SK-N-DZ (cell line): ENCODE measurements around the gene BAG1.

Experiments
- DNase-seq: peaks from one replicate; pipeline ENCODE4 v3.0.0-alpha.2; 2015; ENCODE audit warnings: low spot score

BAG1 gene

DNA sequence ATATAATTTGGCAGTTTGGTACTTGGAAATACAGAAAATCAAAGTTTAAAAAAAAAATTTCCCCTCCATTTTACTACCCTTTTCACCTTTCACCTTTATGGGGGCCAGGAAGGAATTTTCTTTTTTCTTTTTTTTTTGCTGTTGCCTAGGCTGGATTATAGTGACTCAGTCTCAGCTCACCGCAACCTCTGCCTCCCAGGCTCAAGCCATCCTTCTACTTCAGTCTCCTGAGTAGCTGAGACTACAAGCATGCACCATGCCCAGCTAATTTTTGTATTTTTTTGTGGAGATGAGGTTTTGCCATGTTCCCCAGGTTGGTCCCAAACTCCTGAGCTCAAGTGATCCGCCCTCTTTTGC is 9.4 kb upstream of the BAG1 start:
- no peak for DNase-seq

DNA sequence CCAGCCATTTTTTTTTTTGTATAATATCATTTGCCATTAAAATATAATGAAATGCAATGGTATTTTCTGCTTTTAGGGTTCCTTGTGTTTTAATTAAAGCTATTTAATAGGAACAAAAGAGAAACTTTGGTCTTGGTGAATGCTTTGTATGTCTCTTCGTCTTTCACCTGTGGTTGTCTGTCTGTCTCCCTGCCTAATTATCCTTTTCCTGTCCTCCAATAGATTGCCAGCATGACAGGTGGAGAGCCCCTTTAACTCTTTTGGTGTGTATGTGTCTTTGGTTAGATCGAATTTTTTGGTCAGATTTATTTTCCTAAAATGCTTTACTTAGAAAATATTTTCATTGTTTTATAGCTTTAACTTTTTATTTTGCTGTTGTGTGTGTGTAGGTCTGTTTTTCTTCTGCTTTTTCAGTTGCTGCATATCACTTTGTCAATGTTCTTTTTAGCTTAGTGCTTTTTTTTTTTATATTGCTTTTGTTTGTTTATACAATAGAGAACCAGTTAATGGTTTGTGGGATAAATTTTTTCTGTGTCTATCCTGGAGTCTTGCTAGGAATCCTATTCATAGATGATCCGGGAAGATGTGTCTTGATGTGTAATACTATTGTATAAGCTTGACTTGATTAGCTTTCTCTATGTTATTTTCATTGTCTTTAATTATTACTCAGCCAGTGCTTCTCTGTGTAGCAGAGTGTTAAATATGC is 8.9 kb upstream of the BAG1 start:
- DNase-seq: no peak

DNA sequence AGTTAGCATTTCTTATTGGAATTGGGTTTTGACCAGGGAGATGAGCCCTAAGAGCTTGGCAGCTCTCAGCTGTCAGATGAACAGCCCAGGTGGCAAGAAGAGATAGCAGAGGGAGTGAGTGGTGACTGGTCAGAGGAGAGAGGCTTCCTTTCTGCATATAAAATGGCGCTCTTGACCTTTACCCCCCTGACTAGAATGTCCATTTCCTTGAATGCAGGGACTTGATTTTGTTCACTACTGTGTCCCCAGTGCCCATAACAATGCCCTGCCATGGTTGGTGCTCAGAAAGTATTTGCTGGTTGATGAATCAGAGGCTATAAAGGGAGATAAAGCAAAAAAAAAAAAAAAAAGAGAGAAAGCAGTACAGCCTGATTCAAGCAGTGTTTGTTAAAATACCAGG is 7.6 kb upstream of the BAG1 start:
- DNase-seq: no peak

GRCh38 chr9:33270146-33270545 is 5.6 kb upstream of the BAG1 start:
- no peak for DNase-seq

- DNase-seq: no peak
Measured at GRCh38 chr9:33267151-33267767, 2.8 kb upstream of the BAG1 start.

- DNase-seq: peak; percentile 31
Measured at GRCh38 chr9:33265211-33265865, 830 bp upstream of the BAG1 start.

DNA sequence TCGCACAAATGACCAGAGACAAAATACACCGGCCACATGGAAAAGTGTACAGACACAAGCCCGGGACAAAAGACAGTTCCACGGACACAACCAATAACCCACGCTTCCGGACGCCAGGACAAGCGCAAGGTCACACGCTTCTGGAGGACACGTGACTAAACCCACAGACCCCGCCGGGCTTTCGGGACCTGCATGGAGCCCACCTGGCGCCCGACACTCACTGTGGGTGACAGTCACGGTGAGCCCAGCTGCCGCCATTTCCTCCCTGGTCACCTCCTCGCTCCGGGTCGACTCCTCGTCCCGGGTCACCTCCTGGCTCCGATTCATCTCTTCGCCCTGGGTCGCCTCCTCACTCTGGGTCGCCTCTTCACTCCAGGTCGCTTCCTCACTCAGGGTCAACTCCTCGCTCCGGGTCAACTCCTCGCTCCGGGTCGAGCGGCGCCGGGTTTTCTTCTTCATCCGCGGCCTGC is 470 bp downstream of the BAG1 start:
- DNase-seq: peak; percentile 39

DNA sequence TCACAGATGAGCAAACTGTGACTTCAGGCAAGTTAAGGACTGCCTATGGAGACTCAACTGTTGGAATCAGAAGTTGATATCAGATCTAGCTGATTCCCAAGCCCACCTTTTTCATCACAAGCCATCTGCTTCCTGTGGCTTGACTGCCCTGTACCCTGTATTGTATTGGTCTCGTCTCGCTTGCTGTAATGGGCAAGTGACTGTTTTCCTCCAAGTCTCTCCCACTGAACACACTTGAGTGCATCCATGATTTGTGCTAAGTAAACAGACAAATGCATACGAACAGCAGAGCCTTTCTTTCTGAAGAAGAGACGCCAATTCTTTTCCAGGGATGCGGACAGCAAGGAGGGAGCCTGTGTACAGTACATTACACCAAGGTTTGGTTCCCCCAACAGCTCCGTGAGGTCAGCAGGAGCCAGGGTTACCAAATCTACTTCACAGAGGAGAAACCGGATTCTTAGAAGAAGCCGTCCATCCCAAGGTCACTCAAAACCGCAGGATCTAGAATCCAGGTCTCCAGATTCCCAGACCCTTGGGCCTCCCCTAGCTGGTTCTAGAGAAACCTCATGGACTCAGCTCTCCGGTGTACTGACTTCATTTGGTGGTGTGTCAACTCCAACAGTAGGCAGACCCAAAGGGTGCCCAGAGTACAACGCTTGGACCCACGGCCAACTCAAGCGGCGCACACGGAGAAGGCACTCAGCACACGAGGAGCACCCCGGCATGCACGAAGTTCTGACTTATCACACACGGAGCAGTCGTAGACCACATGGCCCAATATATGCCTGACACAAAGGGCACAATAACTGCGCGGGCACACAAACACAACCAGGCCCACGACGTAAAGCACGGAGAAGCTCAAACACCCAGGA is 1.1 kb downstream of the BAG1 start:
- DNase-seq: peak; percentile 34

DNA sequence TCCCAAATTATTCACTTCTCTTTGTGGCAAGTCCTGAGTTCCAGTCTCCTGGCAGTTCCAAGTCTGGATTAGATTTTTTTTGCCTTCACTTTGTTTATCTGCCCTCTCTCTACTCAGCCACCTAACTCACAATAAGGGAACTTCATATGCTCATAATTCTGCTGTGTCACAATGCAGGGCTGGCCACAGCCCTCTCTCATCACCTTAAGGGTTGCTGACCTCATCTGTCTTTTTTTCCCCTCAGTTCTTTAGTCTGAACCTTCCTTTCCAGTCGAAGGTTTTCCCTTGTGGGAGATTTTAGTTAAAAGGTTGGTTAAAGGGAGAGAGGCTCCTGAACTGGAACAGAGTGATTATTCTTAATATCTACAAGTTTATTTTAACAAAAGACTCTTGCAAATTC is 4.1 kb downstream of the BAG1 start:
- no peak for DNase-seq

DNA sequence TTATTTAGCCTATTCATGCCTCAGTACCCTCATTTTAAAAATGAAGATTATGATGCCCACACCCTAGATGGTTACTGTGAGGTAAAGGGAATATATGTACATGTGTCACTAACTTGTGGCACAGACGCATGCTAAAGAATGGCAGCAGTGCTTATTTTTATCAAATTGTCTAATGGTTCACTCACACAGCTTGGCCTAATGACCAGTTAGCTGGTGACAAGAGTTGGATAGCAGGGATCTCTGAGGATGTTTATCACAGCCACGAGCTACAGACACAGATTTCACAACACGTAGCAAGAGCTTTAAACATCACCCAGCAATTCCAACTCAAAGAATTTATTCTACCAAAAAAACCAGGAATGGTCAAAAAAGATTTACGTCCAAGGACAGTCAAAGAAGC is 7.2 kb downstream of the BAG1 start:
- DNase-seq: no peak

GRCh38 chr9:33256236-33256635 is 8.3 kb downstream of the BAG1 start:
- no peak for DNase-seq

DNA sequence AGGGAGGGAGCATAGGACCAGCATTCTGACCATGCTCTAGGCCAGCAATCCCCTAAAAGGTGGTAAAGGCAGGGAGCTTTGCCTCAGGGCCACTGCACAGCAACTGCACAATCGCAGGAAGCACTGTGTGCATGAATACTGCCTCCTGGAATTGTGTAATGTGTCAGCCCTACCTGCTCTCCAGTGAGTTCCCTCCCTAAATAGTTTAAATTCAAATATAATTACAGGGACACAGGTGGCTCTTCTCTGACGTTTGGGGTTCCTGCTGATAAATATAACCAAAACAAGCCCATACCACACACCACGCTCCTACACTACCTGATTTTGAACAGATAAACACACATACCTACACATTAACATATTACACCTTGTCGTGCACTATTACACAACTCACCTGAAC is 9.0 kb downstream of the BAG1 start:
- no peak for DNase-seq

GRCh38 chr9:33255014-33255413 is 9.5 kb downstream of the BAG1 start:
- no peak for DNase-seq

DNA sequence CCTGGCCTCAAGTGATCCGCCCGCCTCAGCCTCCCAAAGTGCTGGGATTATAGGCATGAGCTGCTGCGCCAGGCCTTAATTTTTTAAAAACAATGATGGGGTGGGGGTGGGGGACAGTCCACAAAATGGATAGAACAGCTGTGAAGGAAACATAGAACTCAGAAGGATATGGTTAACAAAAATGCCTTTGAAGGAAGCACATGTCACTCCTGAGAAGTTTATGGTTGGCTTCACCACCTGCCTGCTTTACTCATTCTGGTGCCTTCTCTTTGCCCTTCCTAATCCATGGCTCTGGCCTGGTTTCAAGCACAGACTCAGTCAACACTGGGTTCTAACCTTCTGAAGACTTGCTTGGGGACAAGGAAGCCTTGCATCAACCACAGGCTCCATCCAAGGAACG is 10.3 kb downstream of the BAG1 start:
- no peak for DNase-seq

- DNase-seq: no peak
Measured at GRCh38 chr9:33250458-33250995, 14.0 kb downstream of the BAG1 start.

- DNase-seq: no peak
Measured at GRCh38 chr9:33249983-33250382, 14.5 kb downstream of the BAG1 start.

DNA sequence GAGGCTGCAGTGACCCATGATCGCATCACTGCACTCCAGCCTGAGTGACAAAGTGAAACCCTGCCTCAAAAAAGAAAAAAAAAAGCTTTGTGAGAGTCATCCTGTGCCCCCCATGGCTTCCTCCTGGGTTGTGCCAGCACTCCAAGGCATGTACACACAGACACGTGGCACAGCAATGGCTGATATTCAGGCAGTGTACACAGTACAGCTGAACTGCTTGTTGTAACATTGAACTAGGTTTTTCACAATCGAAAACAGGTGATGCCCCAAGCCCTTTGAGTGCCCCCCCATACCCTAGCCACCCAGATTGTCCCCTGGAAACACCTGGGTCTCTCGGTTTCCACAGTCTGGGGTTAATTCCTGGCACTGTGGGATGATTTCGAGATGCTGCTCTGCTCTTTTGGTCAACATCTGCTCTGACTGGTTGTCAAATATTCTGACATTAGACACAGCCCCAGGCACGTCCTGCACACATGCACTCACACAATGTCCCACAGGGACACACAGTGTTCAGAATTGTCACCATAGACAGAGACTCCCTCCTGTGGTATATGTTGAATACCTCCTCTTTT is 15.3 kb downstream of the BAG1 start:
- no peak for DNase-seq

- DNase-seq: no peak
Measured at GRCh38 chr9:33248606-33249005, 15.9 kb downstream of the BAG1 start.

GRCh38 chr9:33246269-33246860 is 18.1 kb downstream of the BAG1 start:
- DNase-seq: no peak

DNA sequence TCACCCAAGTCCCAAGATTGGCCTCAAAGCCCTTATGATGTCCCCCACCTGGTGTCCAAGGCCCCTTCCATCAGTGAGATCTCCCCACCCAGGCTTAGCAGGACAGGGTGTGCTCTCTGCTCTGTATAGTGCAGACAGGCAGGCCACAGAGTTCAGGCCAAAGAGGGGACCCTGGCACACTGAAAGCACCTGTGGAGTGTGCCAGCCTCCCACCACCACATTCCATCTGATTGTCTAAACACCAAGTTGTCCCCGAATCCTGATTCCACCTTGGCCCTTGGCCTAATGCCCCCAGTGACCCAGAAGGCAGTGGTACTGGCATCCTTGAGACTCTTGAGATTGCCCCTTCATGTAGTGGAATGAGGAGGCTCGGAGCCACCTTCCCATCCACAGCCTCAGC is 19.2 kb downstream of the BAG1 start:
- no peak for DNase-seq

DNA sequence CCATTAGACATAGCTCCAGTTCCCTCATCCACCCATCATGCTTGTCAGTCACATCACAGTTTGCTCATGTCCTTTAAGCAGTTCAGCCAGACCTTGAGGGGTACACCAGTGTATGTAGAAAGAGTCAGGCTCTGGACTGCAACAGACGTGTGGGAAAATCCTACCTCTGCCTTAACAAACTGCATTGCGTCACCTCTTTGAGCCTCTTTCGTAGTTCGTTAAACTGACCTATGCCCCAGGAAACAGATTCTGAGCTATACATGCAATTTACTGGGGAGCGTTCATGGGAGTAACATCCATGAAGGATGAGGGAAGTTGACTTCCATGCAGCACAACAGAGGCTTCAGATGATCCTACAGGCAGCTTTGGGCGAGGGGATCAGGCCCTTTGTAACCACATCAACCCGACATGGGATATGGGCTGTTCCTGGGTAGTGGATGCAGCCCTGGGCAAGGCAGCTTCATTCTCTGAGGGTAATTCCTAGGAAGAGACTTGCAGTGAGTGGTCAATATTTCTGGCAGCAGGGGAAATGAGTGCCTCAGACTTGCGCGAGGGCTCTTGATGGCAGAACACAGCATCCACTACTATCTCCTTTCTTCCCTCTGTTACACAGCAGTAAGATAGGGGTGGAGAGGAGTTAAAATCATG is 20.2 kb downstream of the BAG1 start:
- no peak for DNase-seq
